ENCODE measurements around the gene HERPUD1.
"Not testable (repeated sequence)": the region's sequence is repeated elsewhere in the genome, so short reads cannot be mapped to it uniquely, and the experiment has no call there.

The HERPUD1 gene

GRCh38 chr16:56973294-56973689 lies 41.4 kb downstream of the HERPUD1 start:
- Histone ChIP-seq H3K27me3 (ENCODE audit: control insufficient read depth, insufficient read depth, low read length) (no peaks in the 10 kb centered on the region), H3K27ac (ENCODE audit: low read depth, low read length) (no peak overlapping the region), H3K9ac (ENCODE audit: low read length) (no peak overlapping the region), H3K4me3 (ENCODE audit: low read length) (no peak overlapping the region), H3K36me3 (ENCODE audit: control insufficient read depth, insufficient read depth, low read length) (no peaks in the 10 kb centered on the region), H3K4me1 (ENCODE audit: control insufficient read depth, insufficient read depth, low read length) (no peaks in the 10 kb centered on the region)

GRCh38 chr16:56973899-56974298 lies 42.0 kb downstream of the HERPUD1 start:
- H3K4me1 ChIP-seq (ENCODE audit: control insufficient read depth, insufficient read depth, low read length); H3K27ac ChIP-seq (ENCODE audit: low read depth, low read length); H3K4me3 ChIP-seq (ENCODE audit: low read length); H3K27me3 ChIP-seq (ENCODE audit: control insufficient read depth, insufficient read depth, low read length); H3K36me3 ChIP-seq (ENCODE audit: control insufficient read depth, insufficient read depth, low read length); H3K9ac ChIP-seq (ENCODE audit: low read length): not testable (repeated sequence)

- Histone ChIP-seq H3K27ac (ENCODE audit: low read depth, low read length) (no peak overlapping the region), H3K4me1 (ENCODE audit: control insufficient read depth, insufficient read depth, low read length) (no peaks in the 10 kb centered on the region), H3K9ac (ENCODE audit: low read length) (no peak overlapping the region), H3K4me3 (ENCODE audit: low read length) (no peak overlapping the region), H3K36me3 (ENCODE audit: control insufficient read depth, insufficient read depth, low read length) (no peaks in the 10 kb centered on the region), H3K27me3 (ENCODE audit: control insufficient read depth, insufficient read depth, low read length) (no peaks in the 10 kb centered on the region)
These were observed 42.8 kb downstream of the HERPUD1 start for GRCh38 chr16:56974549-56975300.

- Histone ChIP-seq H3K4me1 (ENCODE audit: control insufficient read depth, insufficient read depth, low read length) (no peaks in the 10 kb centered on the region), H3K27ac (ENCODE audit: low read depth, low read length) (no peak overlapping the region), H3K27me3 (ENCODE audit: control insufficient read depth, insufficient read depth, low read length) (no peaks in the 10 kb centered on the region), H3K9ac (ENCODE audit: low read length) (no peak overlapping the region), H3K36me3 (ENCODE audit: control insufficient read depth, insufficient read depth, low read length) (no peaks in the 10 kb centered on the region), H3K4me3 (ENCODE audit: low read length) (no peak overlapping the region)
These were observed 43.8 kb downstream of the HERPUD1 start for GRCh38 chr16:56975714-56976113.

- no peaks in the 10 kb centered on the region for H3K36me3 ChIP-seq (ENCODE audit: control insufficient read depth, insufficient read depth, low read length)
- H3K9ac ChIP-seq (ENCODE audit: low read length), result no peak overlapping the region
These were observed 45.3 kb downstream of the HERPUD1 start for GRCh38 chr16:56977216-56977615.

GRCh38 chr16:56977823-56978430 lies 46.0 kb downstream of the HERPUD1 start:
- no peak overlapping the region for H3K4me3 ChIP-seq (ENCODE audit: low read length)
- H3K27ac ChIP-seq (ENCODE audit: low read depth, low read length), result no peak overlapping the region
- H3K4me1 ChIP-seq (ENCODE audit: control insufficient read depth, insufficient read depth, low read length), result no peaks in the 10 kb centered on the region
- no peak overlapping the region for H3K9ac ChIP-seq (ENCODE audit: low read length)
- no peaks in the 10 kb centered on the region for H3K27me3 ChIP-seq (ENCODE audit: control insufficient read depth, insufficient read depth, low read length)
- H3K36me3 ChIP-seq (ENCODE audit: control insufficient read depth, insufficient read depth, low read length), result no peaks in the 10 kb centered on the region

More at GRCh38 chr16:56977216-56977615, 45.3 kb downstream of the HERPUD1 start:
- Histone ChIP-seq H3K4me1 (ENCODE audit: control insufficient read depth, insufficient read depth, low read length) (no peaks in the 10 kb centered on the region), H3K27ac (ENCODE audit: low read depth, low read length) (no peak overlapping the region), H3K4me3 (ENCODE audit: low read length) (no peak overlapping the region), H3K27me3 (ENCODE audit: control insufficient read depth, insufficient read depth, low read length) (no peaks in the 10 kb centered on the region)

- no peak overlapping the region for H3K27ac ChIP-seq (ENCODE audit: low read depth, low read length)
- H3K4me3 ChIP-seq (ENCODE audit: low read length), result no peak overlapping the region
- H3K4me1 ChIP-seq (ENCODE audit: control insufficient read depth, insufficient read depth, low read length), result no peaks in the 10 kb centered on the region
- H3K27me3 ChIP-seq (ENCODE audit: control insufficient read depth, insufficient read depth, low read length), result no peaks in the 10 kb centered on the region
- H3K36me3 ChIP-seq (ENCODE audit: control insufficient read depth, insufficient read depth, low read length), result no peaks in the 10 kb centered on the region
- no peak overlapping the region for H3K9ac ChIP-seq (ENCODE audit: low read length)
These were observed 48.2 kb downstream of the HERPUD1 start for GRCh38 chr16:56980201-56980535.

GRCh38 chr16:56980792-56981724 lies 49.1 kb downstream of the HERPUD1 start:
- Histone ChIP-seq H3K4me3 (ENCODE audit: low read length) (no peak overlapping the region), H3K9ac (ENCODE audit: low read length) (no peak overlapping the region), H3K36me3 (ENCODE audit: control insufficient read depth, insufficient read depth, low read length) (no peaks in the 10 kb centered on the region), H3K27me3 (ENCODE audit: control insufficient read depth, insufficient read depth, low read length) (no peaks in the 10 kb centered on the region), H3K27ac (ENCODE audit: low read depth, low read length) (no peak overlapping the region), H3K4me1 (ENCODE audit: control insufficient read depth, insufficient read depth, low read length) (no peaks in the 10 kb centered on the region)

GRCh38 chr16:56981729-56982271 lies 49.9 kb downstream of the HERPUD1 start:
- Histone ChIP-seq H3K9ac (ENCODE audit: low read length) (no peak overlapping the region), H3K4me3 (ENCODE audit: low read length) (no peak overlapping the region), H3K4me1 (ENCODE audit: control insufficient read depth, insufficient read depth, low read length) (no peaks in the 10 kb centered on the region), H3K36me3 (ENCODE audit: control insufficient read depth, insufficient read depth, low read length) (no peaks in the 10 kb centered on the region), H3K27ac (ENCODE audit: low read depth, low read length) (no peak overlapping the region), H3K27me3 (ENCODE audit: control insufficient read depth, insufficient read depth, low read length) (no peaks in the 10 kb centered on the region)

GRCh38 chr16:56982695-56983094 lies 50.8 kb downstream of the HERPUD1 start:
- Histone ChIP-seq H3K9ac (ENCODE audit: low read length) (no peak overlapping the region), H3K36me3 (ENCODE audit: control insufficient read depth, insufficient read depth, low read length) (no peaks in the 10 kb centered on the region), H3K4me3 (ENCODE audit: low read length) (no peak overlapping the region), H3K27me3 (ENCODE audit: control insufficient read depth, insufficient read depth, low read length) (no peaks in the 10 kb centered on the region), H3K27ac (ENCODE audit: low read depth, low read length) (no peak overlapping the region), H3K4me1 (ENCODE audit: control insufficient read depth, insufficient read depth, low read length) (no peaks in the 10 kb centered on the region)

- Histone ChIP-seq H3K9ac (ENCODE audit: low read length) (no peak overlapping the region), H3K27me3 (ENCODE audit: control insufficient read depth, insufficient read depth, low read length) (no peaks in the 10 kb centered on the region), H3K4me1 (ENCODE audit: control insufficient read depth, insufficient read depth, low read length) (no peaks in the 10 kb centered on the region), H3K4me3 (ENCODE audit: low read length) (no peak overlapping the region), H3K36me3 (ENCODE audit: control insufficient read depth, insufficient read depth, low read length) (no peaks in the 10 kb centered on the region), H3K27ac (ENCODE audit: low read depth, low read length) (no peak overlapping the region)
These were observed 51.3 kb downstream of the HERPUD1 start for GRCh38 chr16:56983211-56983751.

GRCh38 chr16:56984639-56985038 lies 52.7 kb downstream of the HERPUD1 start:
- no peak overlapping the region for H3K4me3 ChIP-seq (ENCODE audit: low read length)
- no peak overlapping the region for H3K27ac ChIP-seq (ENCODE audit: low read depth, low read length)
- H3K4me1 ChIP-seq (ENCODE audit: control insufficient read depth, insufficient read depth, low read length), result peaks cover 4% of the 10 kb centered on the region
- no peak overlapping the region for H3K9ac ChIP-seq (ENCODE audit: low read length)
- no peaks in the 10 kb centered on the region for H3K27me3 ChIP-seq (ENCODE audit: control insufficient read depth, insufficient read depth, low read length)
- H3K36me3 ChIP-seq (ENCODE audit: control insufficient read depth, insufficient read depth, low read length), result no peaks in the 10 kb centered on the region
